HEK293T (cell line): Measurements from ENCODE around the gene RNF208.

ENCODE experiments used
- ARNT ChIP-seq: fragments of 450-650 bp; IDR thresholded peaks from 2 replicates; pipeline ENCODE4 v1.6.1; 2017; ENCODE audit warnings: mild to moderate bottlenecking
- BHLHE40 ChIP-seq: fragments of 450-650 bp; IDR thresholded peaks from 2 replicates; pipeline ENCODE4 v1.6.1; 2016; ENCODE audit warnings: mild to moderate bottlenecking, moderate library complexity, borderline replicate concordance
- ELF4 ChIP-seq: fragments of 450-650 bp; IDR thresholded peaks from 2 replicates; pipeline ENCODE4 v1.6.1; 2017; ENCODE audit warnings: antibody characterized with exemption
- FOXA1 ChIP-seq: fragments of 450-650 bp; IDR thresholded peaks from 2 replicates; pipeline ENCODE4 v1.6.1; 2016; ENCODE audit warnings: mild to moderate bottlenecking
- FOXK2 ChIP-seq: fragments of 450-650 bp; IDR thresholded peaks from 2 replicates; pipeline ENCODE4 v1.6.1; 2016; ENCODE audit warnings: mild to moderate bottlenecking
- FOXM1 ChIP-seq: fragments of 450-650 bp; IDR thresholded peaks from 2 replicates; pipeline ENCODE4 v1.6.1; 2017; ENCODE audit warnings: mild to moderate bottlenecking, borderline replicate concordance
- HDGF ChIP-seq: fragments of 450-650 bp; IDR thresholded peaks from 2 replicates; pipeline ENCODE4 v1.6.1; 2017; ENCODE audit warnings: antibody characterized with exemption, borderline replicate concordance
- NFRKB ChIP-seq: fragments of 450-650 bp; IDR thresholded peaks from 2 replicates; pipeline ENCODE4 v1.6.1; 2016; ENCODE audit warnings: mild to moderate bottlenecking, moderate library complexity
- SP1 ChIP-seq: fragments of 450-650 bp; IDR thresholded peaks from 2 replicates; pipeline ENCODE4 v1.6.1; 2017
- SUZ12 ChIP-seq: fragments of 450-650 bp; IDR thresholded peaks from 2 replicates; pipeline ENCODE4 v1.6.1; 2016; ENCODE audit warnings: mild to moderate bottlenecking
- TARDBP ChIP-seq: fragments of 450-650 bp; IDR thresholded peaks from 2 replicates; pipeline ENCODE4 v1.6.1; 2016
- ZNF384 ChIP-seq: fragments of 450-650 bp; IDR thresholded peaks from 2 replicates; pipeline ENCODE4 v1.6.1; 2016
- TF ChIP-seq, protein P1 (sequence below): fragments of 450-650 bp; IDR thresholded peaks from 2 replicates; pipeline ENCODE4 v1.6.1; 2016

- TF ChIP-seq NFRKB, result no peak
- TF ChIP-seq FOXA1, result no peak
- no peak for TF ChIP-seq SP1
- TF ChIP-seq TARDBP, result no peak
- no peak for TF ChIP-seq SUZ12
- no peak for TF ChIP-seq FOXM1
- TF ChIP-seq ARNT, result no peak
- no peak for TF ChIP-seq FOXK2
- no peak for TF ChIP-seq ELF4
- TF ChIP-seq, protein P1, sequence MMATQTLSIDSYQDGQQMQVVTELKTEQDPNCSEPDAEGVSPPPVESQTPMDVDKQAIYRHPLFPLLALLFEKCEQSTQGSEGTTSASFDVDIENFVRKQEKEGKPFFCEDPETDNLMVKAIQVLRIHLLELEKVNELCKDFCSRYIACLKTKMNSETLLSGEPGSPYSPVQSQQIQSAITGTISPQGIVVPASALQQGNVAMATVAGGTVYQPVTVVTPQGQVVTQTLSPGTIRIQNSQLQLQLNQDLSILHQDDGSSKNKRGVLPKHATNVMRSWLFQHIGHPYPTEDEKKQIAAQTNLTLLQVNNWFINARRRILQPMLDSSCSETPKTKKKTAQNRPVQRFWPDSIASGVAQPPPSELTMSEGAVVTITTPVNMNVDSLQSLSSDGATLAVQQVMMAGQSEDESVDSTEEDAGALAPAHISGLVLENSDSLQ, result no peak
- TF ChIP-seq HDGF, result no peak
- TF ChIP-seq BHLHE40, result no peak
- no peak for TF ChIP-seq ZNF384
These were observed 5.7 kb downstream of the RNF208 start for GRCh38 chr9:137216188-137216965.
